Left lung (tissue), 10 donors: ENCODE results near the gene ZCWPW1. TPM values are rescaled to one million over a fixed set of nuclear protein-coding genes. Genes with fewer than 3 reads are reported as not detected.

Experiments used
- ATAC-seq: fragments of 200-7000 bp; cut with Tn5 transposase; one replicate; pipeline ENCODE4 v1.9.1; 2020; ENCODE audit warnings: moderate library complexity
- DNase-seq, 4 donors: peaks; one replicate each; pipeline ENCODE4 v3.0.0-alpha.2; 2013 to 2020
- H3K27ac ChIP-seq, 2 donors: fragments of 200-600 bp; sonication (generic) in 1 of 2; one replicate each; pipeline versions ENCODE4 v1.5.0 to v1.8.0; 2020 to 2021
- H3K27me3 ChIP-seq, 2 donors: fragments of 200-600 bp; sonication (generic) in 1 of 2; one replicate each; pipeline versions ENCODE4 v1.5.0 to v1.8.0; 2020 to 2021
- H3K36me3 ChIP-seq, 2 donors: fragments of 200-600 bp; sonication (generic) in 1 of 2; one replicate each; pipeline versions ENCODE4 v1.5.0 to v1.8.0; 2020 to 2021
- H3K4me1 ChIP-seq, 2 donors: fragments of 200-600 bp; one replicate each; pipeline ENCODE4 v1.8.0; 2021
- H3K4me3 ChIP-seq, 2 donors: fragments of 200-600 bp; sonication (generic) in 1 of 2; one replicate each; pipeline versions ENCODE4 v1.5.0 to v1.8.0; 2020 to 2021; ENCODE audit warnings: mild to moderate bottlenecking in 1 of 2
- H3K9me3 ChIP-seq, 2 donors: fragments of 200-600 bp; sonication (generic) in 1 of 2; one replicate each; pipeline versions ENCODE4 v1.5.0 to v1.8.0; 2020 to 2021
- intact Hi-C, 2 donors: fragments of 100-400 bp; cut with DNase I; formaldehyde crosslinking; loops; one replicate each; pipeline versions ENCODE4 v1.11.2 to v1.14.2; 2022
- polyA plus RNA-seq, 6 donors: library from polyadenylated mRNA; unstranded; fragments of 120-200 nt; gene quantifications; one replicate each; pipeline ENCODE4 v1.2.1, GENCODE V29; 2013; ENCODE audit not compliant: insufficient read length in 6 of 6
- total RNA-seq, 2 donors: library from RNA; stranded (reverse); fragmentation: NEBNext Ultra II Directional; extraction: Animal tissue kit (Norgen Biotek cat#: 25700); gene quantifications; one replicate each; pipeline ENCODE4 v1.2.1, GENCODE V29; 2021
- TF ChIP-seq, protein P1 (sequence below), 2 donors: fragments of 200-600 bp; sonication (generic) in 1 of 2; IDR thresholded peaks; one replicate each; pipeline versions ENCODE4 v1.5.0 to v1.8.0; 2021; ENCODE audit warnings: antibody characterized with exemption in 2 of 2
- donor health status: DM: no; HTN: yes; CAD: no.
- donor health status: DM: no; HTN: no; CAD: no.

The ZCWPW1 gene
- total and polyA plus RNA-seq, 8 donors, result 2.9 to 9.8 (median 8.6) TPM

GRCh38 chr7:100358857-100359212, 69.7 kb downstream of the ZCWPW1 start:
- DNase-seq (no peak), ATAC-seq (no peak)
- peaks cover 0 to 26% of the 10 kb centered on the region in 2 donors for H3K4me1 ChIP-seq
- H3K4me3 ChIP-seq, result no peak overlapping the region
- H3K27ac ChIP-seq, result peak overlapping the region in 1 of 2 donors; percentile 58
- TF ChIP-seq, protein P1, sequence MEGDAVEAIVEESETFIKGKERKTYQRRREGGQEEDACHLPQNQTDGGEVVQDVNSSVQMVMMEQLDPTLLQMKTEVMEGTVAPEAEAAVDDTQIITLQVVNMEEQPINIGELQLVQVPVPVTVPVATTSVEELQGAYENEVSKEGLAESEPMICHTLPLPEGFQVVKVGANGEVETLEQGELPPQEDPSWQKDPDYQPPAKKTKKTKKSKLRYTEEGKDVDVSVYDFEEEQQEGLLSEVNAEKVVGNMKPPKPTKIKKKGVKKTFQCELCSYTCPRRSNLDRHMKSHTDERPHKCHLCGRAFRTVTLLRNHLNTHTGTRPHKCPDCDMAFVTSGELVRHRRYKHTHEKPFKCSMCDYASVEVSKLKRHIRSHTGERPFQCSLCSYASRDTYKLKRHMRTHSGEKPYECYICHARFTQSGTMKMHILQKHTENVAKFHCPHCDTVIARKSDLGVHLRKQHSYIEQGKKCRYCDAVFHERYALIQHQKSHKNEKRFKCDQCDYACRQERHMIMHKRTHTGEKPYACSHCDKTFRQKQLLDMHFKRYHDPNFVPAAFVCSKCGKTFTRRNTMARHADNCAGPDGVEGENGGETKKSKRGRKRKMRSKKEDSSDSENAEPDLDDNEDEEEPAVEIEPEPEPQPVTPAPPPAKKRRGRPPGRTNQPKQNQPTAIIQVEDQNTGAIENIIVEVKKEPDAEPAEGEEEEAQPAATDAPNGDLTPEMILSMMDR (IDR thresholded peaks at IDR 0.05), result no peak
- intact Hi-C loops, result no loop called here
- peaks cover 0 to 99% of the 10 kb centered on the region in 2 donors for H3K36me3 ChIP-seq
- no peaks in the 10 kb centered on the region for H3K27me3 ChIP-seq
- no peaks in the 10 kb centered on the region for H3K9me3 ChIP-seq

- DNase-seq, result peak in 1 of 4 donors; percentile 54
- H3K4me1 ChIP-seq, result peaks cover 0 to 26% of the 10 kb centered on the region in 2 donors
- peak within 1 kb of the TSS in 1 of 2 donors; percentile 73 for H3K27ac ChIP-seq
- H3K27me3 ChIP-seq, result no peaks in the 10 kb centered on the region
- TF ChIP-seq, protein P1 (IDR thresholded peaks at IDR 0.05), result no peak
- no peak for ATAC-seq
- H3K9me3 ChIP-seq, result no peaks in the 10 kb centered on the region
- H3K36me3 ChIP-seq, result peaks cover 0 to 99% of the 10 kb centered on the region in 2 donors
- no peak within 1 kb of the TSS for H3K4me3 ChIP-seq
- intact Hi-C loops, result no loop called here
Measured at GRCh38 chr7:100358027-100358856, 70.3 kb downstream of the ZCWPW1 start, which contains the start of gene PILRB. PILRB (plus strand) TSS chr7:100358117; CDS start chr7:100358303, 186 bp downstream.

GRCh38 chr7:100357131-100357561, 71.4 kb downstream of the ZCWPW1 start:
- H3K27ac ChIP-seq, result peak overlapping the region in 1 of 2 donors; percentile 73
- DNase-seq (peak in 1 of 4 donors; percentile 50), ATAC-seq (no peak)
- TF ChIP-seq, protein P1 (IDR thresholded peaks at IDR 0.05), result no peak
- H3K9me3 ChIP-seq, result no peaks in the 10 kb centered on the region
- no peaks in the 10 kb centered on the region for H3K27me3 ChIP-seq
- H3K4me3 ChIP-seq, result no peak overlapping the region
- intact Hi-C loops, result no loop called here
- H3K4me1 ChIP-seq, result peaks cover 0 to 26% of the 10 kb centered on the region in 2 donors
- H3K36me3 ChIP-seq, result peaks cover 0 to 98% of the 10 kb centered on the region in 2 donors

DNA sequence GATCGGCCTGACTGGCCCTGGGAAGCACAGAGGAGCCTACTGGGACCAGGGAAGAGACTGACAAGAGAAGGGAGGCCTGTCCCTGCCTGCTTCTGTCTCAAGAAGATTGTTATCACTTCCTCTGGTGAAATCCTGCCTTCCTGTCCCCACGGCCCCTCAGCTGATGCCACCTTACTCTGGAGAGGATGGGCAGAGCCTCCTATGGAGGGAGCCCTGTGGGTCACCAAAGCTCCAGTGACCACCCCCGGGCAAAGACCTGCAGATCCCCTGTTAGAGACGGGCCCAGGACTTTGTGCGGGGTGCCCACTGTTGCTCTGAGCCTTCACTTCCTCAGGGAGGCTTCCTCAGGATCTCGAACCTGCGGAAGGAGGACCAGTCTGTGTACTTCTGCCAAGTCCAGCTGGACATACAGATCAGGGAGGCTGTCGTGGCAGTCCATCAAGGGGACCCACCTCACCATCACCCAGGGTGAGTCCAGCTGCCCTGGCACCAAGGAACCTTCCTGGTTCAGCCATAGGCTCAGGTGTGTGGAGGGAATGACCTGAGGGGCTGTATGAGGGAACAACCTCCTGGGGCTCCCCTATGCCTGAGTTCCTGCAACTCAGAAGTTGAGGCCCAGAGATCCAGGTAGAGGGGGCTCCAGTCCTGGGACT, 72.0 kb downstream of the ZCWPW1 start:
- H3K4me3 ChIP-seq, result no peak overlapping the region
- peak in 1 of 4 donors; percentile 32 for DNase-seq
- H3K9me3 ChIP-seq, result no peaks in the 10 kb centered on the region
- H3K27ac ChIP-seq, result peak overlapping the region in 1 of 2 donors; percentile 73
- no peaks in the 10 kb centered on the region for H3K27me3 ChIP-seq
- ATAC-seq, result no peak
- H3K4me1 ChIP-seq, result peaks cover 0 to 26% of the 10 kb centered on the region in 2 donors
- intact Hi-C loops, result no loop called here
- TF ChIP-seq, protein P1 (IDR thresholded peaks at IDR 0.05), result no peak
- peaks cover 0 to 96% of the 10 kb centered on the region in 2 donors for H3K36me3 ChIP-seq
